GM21447 (cell line): ENCODE results near the gene UMODL1.

Experiments
- ATAC-seq: cut with Tn5 transposase; IDR thresholded peaks from one replicate; pipeline ENCODE4 v1.9.1; 2021; ENCODE audit not compliant: unreplicated experiment

The UMODL1 gene

GRCh38 chr21:42145569-42146272, 74.6 kb downstream of the UMODL1 start:
- ATAC-seq: no peak

GRCh38 chr21:42146273-42146805, 75.2 kb downstream of the UMODL1 start:
- no peak for ATAC-seq

GRCh38 chr21:42146821-42147220, 75.7 kb downstream of the UMODL1 start:
- ATAC-seq: no peak

GRCh38 chr21:42147386-42148020, 76.4 kb downstream of the UMODL1 start:
- ATAC-seq: no peak

GRCh38 chr21:42148097-42148496, 77.0 kb downstream of the UMODL1 start:
- no peak for ATAC-seq

DNA sequence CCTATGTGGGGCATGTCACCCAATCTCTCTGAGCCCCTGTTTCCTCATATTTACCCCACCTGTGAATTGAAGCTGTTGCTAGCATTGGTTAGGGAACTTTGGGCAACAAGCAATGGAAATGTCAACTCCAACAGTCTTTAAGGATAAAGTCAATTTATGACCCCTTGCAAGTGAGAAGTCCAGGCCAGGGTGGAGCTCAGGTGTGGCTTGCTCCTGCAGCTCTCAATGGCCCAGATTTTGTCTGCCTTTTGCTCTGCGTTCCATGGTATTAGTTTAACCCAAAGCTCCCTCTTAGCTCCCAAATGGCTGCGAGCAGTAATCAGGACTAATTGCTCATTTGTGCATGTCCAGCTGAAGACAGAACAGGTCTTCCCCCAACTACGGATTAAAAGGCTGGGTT, 77.5 kb downstream of the UMODL1 start:
- ATAC-seq: no peak

DNA sequence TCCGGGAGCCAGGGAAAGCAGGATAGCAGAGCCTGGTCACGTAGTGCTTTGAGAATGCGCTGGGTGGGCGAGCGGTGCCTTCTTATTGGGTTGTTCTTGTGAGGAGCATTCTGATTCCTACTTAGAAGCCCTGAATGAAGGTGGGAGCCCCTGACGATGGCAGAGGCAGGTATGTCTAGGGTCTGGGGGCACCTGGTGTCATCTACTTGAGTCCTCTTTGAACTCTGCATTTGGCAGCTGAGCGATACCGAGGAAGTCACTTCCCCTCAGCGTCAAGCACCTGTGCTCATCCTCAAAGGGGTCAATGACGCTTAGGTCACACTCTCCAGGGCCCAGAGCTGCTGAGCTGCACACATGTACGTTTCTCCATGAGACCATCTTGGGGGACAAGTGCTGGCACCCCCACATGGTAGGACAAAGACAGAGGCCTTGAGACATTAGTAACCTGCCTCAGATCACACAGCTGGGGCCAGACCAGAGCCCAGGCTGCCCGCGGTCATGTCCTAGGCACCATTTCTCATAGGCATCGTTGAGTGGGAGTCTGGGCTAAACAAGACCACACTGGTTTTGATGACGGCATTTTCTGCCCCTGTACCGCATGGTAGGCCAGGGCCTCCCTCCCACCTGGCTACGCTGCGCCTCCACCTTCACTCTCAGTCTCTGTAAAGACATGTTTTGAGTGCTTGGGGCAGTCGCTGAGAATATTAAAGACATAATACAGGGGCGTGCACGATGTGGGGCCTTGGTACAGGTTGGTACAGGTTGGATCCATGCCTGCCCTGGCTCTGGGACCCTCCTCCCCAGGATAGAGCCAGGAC, 78.7 kb downstream of the UMODL1 start:
- ATAC-seq: no peak

DNA sequence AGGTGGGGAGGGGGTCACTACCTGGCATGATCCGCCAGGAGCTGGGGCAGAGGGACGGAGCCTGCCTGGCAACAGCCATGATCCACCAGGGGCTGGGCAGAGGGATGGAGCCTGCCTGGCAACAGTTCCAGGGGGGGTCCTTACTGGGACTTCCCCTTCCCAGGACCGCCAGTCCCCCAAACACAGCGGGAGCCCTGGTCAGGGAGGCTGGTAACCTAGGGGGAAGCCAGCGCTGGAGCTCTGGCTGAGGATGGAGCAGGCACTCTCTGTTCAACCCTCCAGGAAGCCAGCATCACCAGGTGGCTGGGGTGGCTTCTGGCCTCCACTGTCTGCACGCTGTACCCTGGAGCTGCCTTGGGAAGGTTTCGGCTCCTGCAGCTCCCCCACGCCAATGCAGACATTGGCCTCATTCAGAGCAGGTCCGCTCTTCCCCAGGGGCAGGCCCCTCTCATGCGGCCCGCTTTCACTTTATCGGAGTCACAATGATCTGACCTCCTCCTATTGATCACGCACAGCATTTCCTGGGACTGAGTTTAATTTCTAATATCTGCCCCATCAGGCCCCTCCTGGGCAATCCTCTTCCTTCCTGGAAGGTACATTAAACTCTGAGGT, 79.5 kb downstream of the UMODL1 start:
- no peak for ATAC-seq

DNA sequence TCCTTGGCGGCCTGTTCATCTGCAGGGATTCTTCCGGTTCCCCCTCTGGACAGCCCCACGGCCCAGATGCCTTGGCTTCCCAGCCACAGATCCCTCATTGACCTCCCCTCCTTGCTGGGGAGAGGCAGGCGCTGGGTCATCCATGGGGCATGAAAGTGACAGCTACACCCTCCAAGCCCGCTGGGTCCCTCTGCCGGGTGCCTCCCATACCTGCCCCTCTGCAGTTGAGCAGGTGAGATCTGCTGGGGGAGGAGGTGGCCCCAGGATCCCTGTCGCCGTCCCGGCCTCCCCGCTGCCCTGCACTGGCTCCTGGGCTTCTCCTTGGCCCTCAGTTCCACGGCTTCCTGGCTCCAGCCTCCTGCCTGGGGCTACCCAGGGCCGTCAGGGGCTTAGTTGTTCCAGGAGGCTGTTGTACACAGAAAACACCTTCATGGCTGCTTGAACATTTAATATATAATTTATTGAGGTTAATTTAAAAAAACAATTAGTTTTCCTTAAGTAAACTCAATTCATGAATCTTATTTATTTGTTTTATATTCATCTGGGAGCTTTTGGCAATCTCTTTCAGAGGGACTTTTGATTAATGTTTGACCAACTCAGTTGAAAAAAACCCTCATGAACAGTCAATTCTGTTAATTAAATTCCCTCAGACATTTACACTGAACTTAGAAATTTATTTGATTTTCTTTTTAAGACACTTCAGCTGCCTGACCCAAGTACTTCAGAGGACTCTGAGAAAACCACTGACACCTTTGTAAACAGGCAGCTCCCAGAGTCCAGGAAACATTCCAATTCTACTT, 80.2 kb downstream of the UMODL1 start:
- ATAC-seq: no peak

- no peak for ATAC-seq
Measured at GRCh38 chr21:42151948-42152220, 80.8 kb downstream of the UMODL1 start.

DNA sequence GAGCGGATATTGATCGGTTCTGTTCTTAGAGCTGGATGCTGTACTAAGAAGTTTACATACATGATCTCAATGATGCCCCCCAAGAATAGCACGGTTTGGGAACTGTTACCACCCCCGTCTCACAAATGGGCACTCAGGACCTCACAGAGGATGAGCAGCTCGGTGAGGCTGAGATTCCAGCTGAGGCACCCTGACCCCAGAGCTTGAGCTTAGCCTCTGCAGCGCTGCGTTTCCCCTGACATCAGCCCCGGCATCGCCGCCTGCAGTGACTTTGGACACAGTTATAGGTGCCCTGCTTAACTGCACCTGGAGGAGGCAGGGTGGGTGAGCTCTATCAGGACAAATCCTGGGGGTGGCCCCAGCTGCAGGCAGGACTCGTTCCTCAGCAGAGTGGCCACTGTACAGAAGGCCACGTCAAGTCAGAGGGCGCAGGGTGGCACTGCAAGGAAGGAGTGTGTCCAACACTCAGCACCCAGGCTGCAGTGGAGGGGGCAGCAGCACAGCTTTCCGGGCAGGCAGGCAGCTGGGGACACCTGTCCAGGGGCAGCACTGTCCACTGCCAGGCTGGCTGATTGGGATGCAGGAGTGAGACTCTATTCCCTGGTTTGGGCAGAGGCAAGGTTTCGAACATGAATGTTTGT, 82.0 kb downstream of the UMODL1 start:
- no peak for ATAC-seq

- no peak for ATAC-seq
Measured at GRCh38 chr21:42153746-42154145, 82.6 kb downstream of the UMODL1 start.

DNA sequence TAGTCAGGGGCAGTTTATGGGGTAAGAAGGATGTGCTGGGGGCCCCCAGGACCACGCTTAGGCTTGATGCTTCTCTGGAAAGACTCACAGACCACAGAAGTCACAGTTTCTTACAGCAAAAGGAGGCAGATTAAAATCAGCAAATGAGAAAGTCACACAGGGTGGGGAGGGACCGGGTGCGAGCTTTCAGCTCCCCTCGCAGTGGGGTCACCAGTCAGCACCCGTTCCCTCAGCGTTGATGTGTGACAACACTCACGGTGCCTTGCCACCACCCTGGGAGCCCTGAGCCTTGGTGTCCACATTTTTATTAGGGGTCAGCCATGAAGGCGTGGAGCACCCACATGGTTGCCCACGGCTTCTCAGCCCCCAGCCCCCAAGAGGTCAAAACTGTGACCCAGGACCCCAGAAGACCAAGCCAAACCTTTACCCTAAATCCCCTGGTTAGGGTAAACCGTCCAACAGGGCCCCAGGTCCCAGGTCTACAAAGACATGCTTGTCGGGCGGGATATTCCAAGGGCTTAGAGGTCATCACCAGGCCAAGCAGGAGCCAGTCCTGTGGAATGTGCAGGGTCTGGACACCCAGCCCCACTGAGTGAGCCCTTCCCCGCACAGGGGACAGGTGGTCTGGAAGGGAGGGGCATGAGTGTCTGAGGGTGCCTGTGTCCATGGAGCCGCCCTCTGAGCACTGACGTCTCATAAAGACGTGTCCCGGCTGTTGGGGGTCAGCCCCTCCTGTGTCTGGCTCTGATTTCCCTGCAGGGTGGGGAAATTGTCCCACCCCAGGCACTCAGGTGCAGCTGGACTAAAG, 83.3 kb downstream of the UMODL1 start:
- ATAC-seq: no peak

DNA sequence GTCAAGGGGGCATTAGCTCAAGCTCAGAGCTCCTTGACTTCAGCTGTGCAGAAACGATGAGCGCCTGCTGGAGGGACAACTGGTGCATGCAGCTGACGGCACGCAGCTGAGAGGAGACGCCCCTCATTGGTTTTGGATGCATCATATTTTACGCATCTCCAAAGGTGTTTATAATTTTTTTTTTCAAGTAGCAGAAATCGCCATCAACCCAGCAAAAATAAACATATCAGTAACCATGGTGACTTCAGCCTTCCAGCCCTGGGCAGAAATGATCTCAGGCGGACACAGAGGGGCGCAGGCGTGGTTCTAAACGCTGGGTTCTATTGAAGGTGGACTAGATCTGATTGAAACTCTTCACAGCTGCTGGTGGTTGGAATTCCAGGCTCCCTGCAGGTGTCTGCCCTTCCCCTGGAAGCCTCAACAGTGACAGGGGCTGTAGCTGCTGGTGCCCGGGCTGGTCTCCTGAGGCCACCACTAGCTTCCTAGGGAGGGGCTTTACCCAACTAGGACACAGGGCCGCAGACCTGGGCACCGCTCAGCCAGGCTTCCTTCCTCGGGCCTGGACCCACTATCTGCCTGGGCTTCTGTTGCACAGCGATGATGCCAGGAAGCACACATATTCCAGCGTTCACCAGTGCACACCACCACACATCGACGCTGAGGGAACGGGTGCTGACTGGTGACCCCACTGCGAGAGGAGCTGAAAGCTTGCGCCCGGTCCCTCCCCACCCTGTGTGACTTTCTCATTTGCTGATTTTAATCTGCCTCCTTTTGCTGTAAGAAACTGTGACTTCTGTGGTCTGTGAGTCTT, 84.1 kb downstream of the UMODL1 start:
- ATAC-seq: no peak

GRCh38 chr21:42156690-42157605, 85.8 kb downstream of the UMODL1 start:
- no peak for ATAC-seq

DNA sequence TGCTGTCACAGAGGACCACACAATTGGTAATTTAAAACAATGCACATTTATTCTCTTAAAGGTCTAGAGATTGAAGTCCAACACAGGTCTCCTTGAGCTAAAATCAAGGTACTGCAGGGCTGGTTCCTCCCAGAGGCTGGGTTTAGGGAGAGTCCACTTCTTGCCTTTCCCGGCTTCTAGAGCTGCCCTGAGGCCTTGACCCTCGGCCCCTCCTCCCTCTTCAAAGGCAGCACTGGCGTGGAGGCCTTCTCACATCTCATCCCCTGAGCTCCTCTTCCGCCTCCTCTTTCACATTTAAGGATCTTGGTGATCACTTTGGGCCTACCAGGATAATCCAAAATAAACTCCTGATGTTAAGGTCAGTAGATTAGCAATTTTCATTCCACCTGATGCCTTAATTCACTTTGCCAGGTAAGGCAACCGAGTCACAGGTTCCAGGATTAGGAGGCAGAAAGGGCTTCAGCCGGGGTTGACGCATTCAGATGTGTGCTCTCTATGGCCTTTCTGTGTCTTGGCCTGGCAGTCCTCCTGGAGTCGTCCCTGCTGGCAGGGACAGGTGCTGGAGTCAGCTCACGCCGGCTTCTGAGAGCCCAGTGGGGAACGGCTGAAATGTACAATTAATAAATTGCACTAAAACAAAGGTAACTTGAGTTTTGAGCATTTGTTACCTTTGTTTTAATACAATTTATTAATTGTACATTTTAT, 86.6 kb downstream of the UMODL1 start:
- no peak for ATAC-seq

- no peak for ATAC-seq
Measured at GRCh38 chr21:42158846-42159245, 87.7 kb downstream of the UMODL1 start.
